IMR-90 (cell line): ENCODE data around the gene LAMC2.

ENCODE experiments used
- BHLHE40 ChIP-seq: fragments of 150-350 bp; IDR thresholded peaks from 2 replicates; pipeline ENCODE4 v1.6.1; 2016; ENCODE audit warnings: mild to moderate bottlenecking, low read depth, low read length
- CEBPB ChIP-seq: IDR thresholded peaks from 2 replicates; pipeline ENCODE4 v1.6.1; 2012; ENCODE audit warnings: low read depth, low read length, improper control_type of control experiment
- CHD1 ChIP-seq: IDR thresholded peaks from 2 replicates; pipeline ENCODE4 v1.6.1; 2012; ENCODE audit warnings: low read depth, low read length, improper control_type of control experiment
- CTCF ChIP-seq: conservative IDR thresholded peaks from 2 replicates; pipeline ENCODE4 v1.5.1; 2012; ENCODE audit warnings: mild to moderate bottlenecking, low read depth, low read length, improper control_type of control experiment
- FOS ChIP-seq: fragments of 150-350 bp; IDR thresholded peaks from 2 replicates; pipeline ENCODE4 v1.6.1; 2016; ENCODE audit warnings: low read depth, low read length
- MXI1 ChIP-seq: IDR thresholded peaks from 2 replicates; pipeline ENCODE4 v1.6.1; 2012; ENCODE audit warnings: low read depth, mild to moderate bottlenecking, low read length, moderate library complexity, borderline replicate concordance
- POLR2A ChIP-seq: IDR thresholded peaks from 2 replicates; pipeline ENCODE4 v1.6.1; 2012; ENCODE audit warnings: mild to moderate bottlenecking, low read depth, low read length
- RAD21 ChIP-seq: IDR thresholded peaks from 2 replicates; pipeline ENCODE4 v1.6.1; 2012; ENCODE audit warnings: low read length, improper control_type of control experiment
- RCOR1 ChIP-seq: IDR thresholded peaks from 2 replicates; pipeline ENCODE4 v1.6.1; 2012; ENCODE audit warnings: mild to moderate bottlenecking, low read length, improper control_type of control experiment; ENCODE audit not compliant: insufficient replicate concordance
- SMC3 ChIP-seq: fragments of 150-350 bp; IDR thresholded peaks from 2 replicates; pipeline ENCODE4 v1.6.1; 2016; ENCODE audit warnings: low read depth, mild to moderate bottlenecking, antibody characterized with exemption, low read length, moderate library complexity
- USF2 ChIP-seq: fragments of 150-350 bp; IDR thresholded peaks from 2 replicates; pipeline ENCODE4 v1.6.1; 2017; ENCODE audit warnings: mild to moderate bottlenecking, antibody characterized with exemption, low read length, low read depth

GRCh38 chr1:183273300-183273699 is 87.2 kb downstream of the LAMC2 start:
- TF ChIP-seq POLR2A, result no peak
- TF ChIP-seq CTCF, result no peak
- no peak for TF ChIP-seq CEBPB
- TF ChIP-seq BHLHE40, result no peak
- no peak for TF ChIP-seq MXI1
- TF ChIP-seq FOS, result no peak
- TF ChIP-seq RCOR1, result no peak
- no peak for TF ChIP-seq RAD21
- TF ChIP-seq SMC3, result no peak
- TF ChIP-seq USF2, result no peak
- TF ChIP-seq CHD1, result no peak
